ENCODE measurements around the gene AAK1.

DNA sequence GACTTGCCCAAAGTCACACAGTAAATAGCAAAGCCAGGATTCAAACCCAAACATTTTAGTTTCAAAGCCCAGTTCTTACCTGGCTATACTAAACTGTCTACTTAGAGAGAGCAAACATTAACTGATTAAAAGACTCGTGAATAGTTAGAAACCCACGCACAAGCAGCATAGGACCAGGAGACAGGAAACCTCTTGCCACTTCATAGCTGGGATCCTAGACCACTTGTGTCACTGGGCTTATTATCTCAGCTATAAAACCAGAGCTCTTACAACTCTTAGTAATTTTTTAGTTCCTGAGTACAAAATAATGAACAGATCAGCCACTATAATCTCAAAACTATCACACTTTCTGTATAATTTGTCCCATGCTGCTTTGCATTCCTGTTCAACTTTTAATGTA lies 2.4 kb upstream of the AAK1 start:
- TF ChIP-seq, protein P1, sequence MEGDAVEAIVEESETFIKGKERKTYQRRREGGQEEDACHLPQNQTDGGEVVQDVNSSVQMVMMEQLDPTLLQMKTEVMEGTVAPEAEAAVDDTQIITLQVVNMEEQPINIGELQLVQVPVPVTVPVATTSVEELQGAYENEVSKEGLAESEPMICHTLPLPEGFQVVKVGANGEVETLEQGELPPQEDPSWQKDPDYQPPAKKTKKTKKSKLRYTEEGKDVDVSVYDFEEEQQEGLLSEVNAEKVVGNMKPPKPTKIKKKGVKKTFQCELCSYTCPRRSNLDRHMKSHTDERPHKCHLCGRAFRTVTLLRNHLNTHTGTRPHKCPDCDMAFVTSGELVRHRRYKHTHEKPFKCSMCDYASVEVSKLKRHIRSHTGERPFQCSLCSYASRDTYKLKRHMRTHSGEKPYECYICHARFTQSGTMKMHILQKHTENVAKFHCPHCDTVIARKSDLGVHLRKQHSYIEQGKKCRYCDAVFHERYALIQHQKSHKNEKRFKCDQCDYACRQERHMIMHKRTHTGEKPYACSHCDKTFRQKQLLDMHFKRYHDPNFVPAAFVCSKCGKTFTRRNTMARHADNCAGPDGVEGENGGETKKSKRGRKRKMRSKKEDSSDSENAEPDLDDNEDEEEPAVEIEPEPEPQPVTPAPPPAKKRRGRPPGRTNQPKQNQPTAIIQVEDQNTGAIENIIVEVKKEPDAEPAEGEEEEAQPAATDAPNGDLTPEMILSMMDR (IDR thresholded peaks at IDR 0.05; ENCODE audit: borderline replicate concordance, extremely low read depth, low read length, poor library complexity, severe bottlenecking): no peak
- no peak for TF ChIP-seq EZH2 (IDR thresholded peaks at IDR 0.05; ENCODE audit: borderline replicate concordance, low read depth, low read length, severe bottlenecking)
